ENCODE data around the gene HTR3E.

- TF ChIP-seq CTCF (IDR thresholded peaks at IDR 0.05) = no peak
- TF ChIP-seq ZFX (IDR thresholded peaks at IDR 0.05; ENCODE audit: borderline replicate concordance) = no peak
Observed at GRCh38 chr3:184052767-184053166, 44.1 kb upstream of the HTR3E start, which contains the start of gene HTR3C.
